ENCODE results near the gene CLSTN2. TPM values are rescaled to one million over a fixed set of nuclear protein-coding genes. Genes with fewer than 3 reads are reported as not detected.

CLSTN2 gene
- total and polyA plus RNA-seq, 2 of the 8 experiments (the other 6 are each of a cell fraction or from before 2014, with no cell fraction given), result 0.39 to 0.52 TPM

- Histone ChIP-seq H4K5ac (ENCODE audit: insufficient read length, low read depth, low read length) (no peak overlapping the region), H2BK12ac (ENCODE audit: low read depth, low read length) (no peak overlapping the region), H4K91ac (replicated peaks; ENCODE audit: insufficient read length, low read length) (no peak overlapping the region), H3K4ac (replicated peaks; ENCODE audit: insufficient read length, low read depth, low read length) (no peak overlapping the region), H3K27me3 (replicated peaks in 1 of 4; ENCODE audit: control insufficient read depth in 3 of 4, extremely low read depth in 1 of 4, insufficient read depth in 3 of 4, low read length in 3 of 4) (no peaks in the 10 kb centered on the region; a peak in 2 of 7 replicates), H3K56ac (replicated peaks; ENCODE audit: insufficient read length, low read depth, low read length) (no peak overlapping the region), H3K18ac (ENCODE audit: extremely low read depth, low read length) (no peak overlapping the region), H3K4me1 (replicated peaks in 1 of 4; ENCODE audit: control insufficient read depth in 3 of 4, insufficient read depth in 4 of 4, low read length in 3 of 4) (peaks cover 0 to 5% (median 0%) of the 10 kb centered on the region in 4 experiments; a peak in 1 of 7 replicates), H2BK120ac (replicated peaks; ENCODE audit: low read depth, low read length) (no peak overlapping the region), H3K4me2 (ENCODE audit: insufficient read depth in 1 of 2, low read depth in 2 of 2, low read length in 2 of 2) (no peak overlapping the region), H3K79me2 (ENCODE audit: control insufficient read depth in 1 of 2, insufficient read depth in 2 of 2, low read length in 2 of 2) (no peaks in the 10 kb centered on the region), H3K27ac (ENCODE audit: low read depth, low read length) (no peak overlapping the region), H2AFZ (ENCODE audit: low read length) (no peak overlapping the region), H3K79me1 (ENCODE audit: low read depth, low read length) (no peaks in the 10 kb centered on the region; the same call in 1 of the 2 replicates), H3K36me3 (ENCODE audit: control insufficient read depth in 2 of 4, insufficient read depth in 4 of 4, low read length in 3 of 4) (no peaks in the 10 kb centered on the region), H2BK20ac (ENCODE audit: low read length) (no peak overlapping the region), H3K9ac (replicated peaks in 1 of 4; ENCODE audit: extremely low read depth in 1 of 4, low read depth in 3 of 4, low read length in 3 of 4) (no peak overlapping the region), H3K23me2 (ENCODE audit: low read depth, low read length) (no peaks in the 10 kb centered on the region), H3K23ac (ENCODE audit: insufficient read length) (no peak overlapping the region), H3K14ac (ENCODE audit: insufficient read length) (no peak overlapping the region), H4K20me1 (replicated peaks in 1 of 2; ENCODE audit: control insufficient read depth in 1 of 2, insufficient read depth in 2 of 2, low read length in 2 of 2) (no peaks in the 10 kb centered on the region), H2BK15ac (ENCODE audit: low read length) (no peak overlapping the region), H3K4me3 (ENCODE audit: extremely low read depth in 1 of 4, insufficient read depth in 2 of 4, low read depth in 3 of 4, low read length in 4 of 4) (no peak overlapping the region), H4K8ac (ENCODE audit: extremely low read depth, insufficient read depth, low read length) (no peak overlapping the region), H2BK5ac (ENCODE audit: low read depth, low read length) (no peak overlapping the region), H3K9me3 (ENCODE audit: insufficient read depth in 2 of 2, low read depth in 1 of 2, low read length in 1 of 2) (no peaks in the 10 kb centered on the region), H2AK5ac (ENCODE audit: low read depth, low read length) (no peak overlapping the region)
- DNase-seq (ENCODE audit: low read depth in 1 of 2, low spot score in 2 of 2) (no peak), FAIRE-seq (no peak)
- ChIA-PET POLR2A (ENCODE audit: partially characterized antibody) (no interaction called here), CTCF (ENCODE audit: partially characterized antibody) (interaction anchor here (0.8 kb wide), 1 partner anchor 73 kb away, joined by 3 read pairs; no protein-coding TSS in a partner anchor)
- 93% methylated on average over 6 of the region's 6 CpGs; no CpG with 5 or more reads in 1 of the 2 experiments for WGBS, 2 experiments (ENCODE audit: extremely low coverage in 1 of 2, insufficient coverage in 1 of 2, insufficient read length in 1 of 2, insufficient replicate concordance in 2 of 2, low coverage in 1 of 2, low lambda C conversion rate in 2 of 2, missing lambda C conversion rate in 1 of 2)
- no peak for TF ChIP-seq SP2 (IDR thresholded peaks at IDR 0.05; ENCODE audit: low read length)
- TF ChIP-seq POLR2AphosphoS5 (IDR thresholded peaks at IDR 0.05; ENCODE audit: low read depth, low read length), result no peak
- TF ChIP-seq SP4 (IDR thresholded peaks at IDR 0.05; ENCODE audit: low read length), result no peak
- TF ChIP-seq CBX5 (IDR thresholded peaks at IDR 0.05; ENCODE audit: low read depth, low read length), result no peak
- no peak for TF ChIP-seq PHF8 (conservative IDR thresholded peaks at IDR 0.05; ENCODE audit: low read depth, low read length)
- no peak for TF ChIP-seq NRF1 (IDR thresholded peaks at IDR 0.05; ENCODE audit: low read depth, low read length)
- TF ChIP-seq POU5F1 (IDR thresholded peaks at IDR 0.05; ENCODE audit: low read depth, low read length), result no peak
- no peak for TF ChIP-seq ZNF274 (IDR thresholded peaks at IDR 0.05; ENCODE audit: borderline replicate concordance, extremely low read depth, low read length)
These were observed 86.3 kb downstream of the CLSTN2 start for GRCh38 chr3:140021269-140021668.

Measured in H1 (cell line).